Type B pancreatic cell (in vitro differentiated cells): ENCODE measurements around the gene GARIN3. TPM values are rescaled to one million over a fixed set of nuclear protein-coding genes. Genes with fewer than 3 reads are reported as not detected.

ENCODE experiments used
- DNase-seq: peaks from one replicate; pipeline ENCODE4 v3.0.0; 2021; ENCODE audit warnings: mixed read lengths; ENCODE audit not compliant: unreplicated experiment; ENCODE audit errors: extremely low spot score
- H3K27ac Mint-ChIP-seq: 2 replicates; pipeline ENCODE4 v1.8.0; 2021; ENCODE audit warnings: mild to moderate bottlenecking, mixed read lengths
- H3K27me3 Mint-ChIP-seq: 2 replicates; pipeline ENCODE4 v1.8.0; 2021; ENCODE audit warnings: mixed read lengths
- H3K36me3 Mint-ChIP-seq: 2 replicates; pipeline ENCODE4 v1.8.0; 2021; ENCODE audit warnings: mixed read lengths
- H3K4me1 Mint-ChIP-seq: one replicate; pipeline ENCODE4 v1.8.0; 2021; ENCODE audit warnings: mixed read lengths; ENCODE audit not compliant: unreplicated experiment
- H3K4me3 Mint-ChIP-seq: 2 replicates; pipeline ENCODE4 v1.8.0; 2021; ENCODE audit warnings: mild to moderate bottlenecking, mixed read lengths
- H3K9me3 Mint-ChIP-seq: 2 replicates; pipeline ENCODE4 v1.8.0; 2021; ENCODE audit warnings: mixed read lengths
- CTCF ChIP-seq: fragments of 200-600 bp; sonication (generic); conservative IDR thresholded peaks from 2 replicates; pipeline ENCODE4 v1.5.0; 2021; ENCODE audit warnings: antibody characterized with exemption, mild to moderate bottlenecking
- total RNA-seq: library from RNA; stranded (reverse); gene quantifications from 2 replicates; pipeline ENCODE4 v1.2.1, GENCODE V29; 2021; ENCODE audit warnings: low replicate concordance

The GARIN3 gene
- total RNA-seq, 1 donor from 2014 or later, result not detected

DNA sequence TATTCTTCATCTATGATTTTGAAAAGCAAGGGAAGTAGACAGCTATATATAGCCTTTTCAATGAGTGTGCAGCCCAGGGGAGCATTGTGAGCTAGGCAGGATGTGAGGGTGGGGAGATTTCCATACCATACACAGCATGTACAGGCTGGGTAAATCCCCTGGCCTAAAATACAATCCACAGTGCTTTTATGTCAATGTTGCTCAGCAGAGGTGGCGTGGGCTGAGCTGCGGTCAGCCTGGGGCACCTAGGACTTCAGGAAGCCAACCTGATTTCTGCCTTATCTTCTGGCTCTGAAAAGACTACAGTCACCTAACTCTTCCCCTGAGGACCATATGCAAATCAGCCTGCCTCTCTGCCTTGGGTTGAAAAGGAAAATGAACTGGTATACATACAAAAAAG is 6.3 kb upstream of the GARIN3 start:
- Mint-ChIP-seq H3K27me3 (peaks cover 4% of the 10 kb centered on the region), H3K9me3 (no peaks in the 10 kb centered on the region), H3K4me3 (no peak overlapping the region), H3K36me3 (no peaks in the 10 kb centered on the region), H3K4me1 (no peaks in the 10 kb centered on the region), H3K27ac (no peak overlapping the region)
- DNase-seq, result no peak
- no peak for TF ChIP-seq CTCF

DNA sequence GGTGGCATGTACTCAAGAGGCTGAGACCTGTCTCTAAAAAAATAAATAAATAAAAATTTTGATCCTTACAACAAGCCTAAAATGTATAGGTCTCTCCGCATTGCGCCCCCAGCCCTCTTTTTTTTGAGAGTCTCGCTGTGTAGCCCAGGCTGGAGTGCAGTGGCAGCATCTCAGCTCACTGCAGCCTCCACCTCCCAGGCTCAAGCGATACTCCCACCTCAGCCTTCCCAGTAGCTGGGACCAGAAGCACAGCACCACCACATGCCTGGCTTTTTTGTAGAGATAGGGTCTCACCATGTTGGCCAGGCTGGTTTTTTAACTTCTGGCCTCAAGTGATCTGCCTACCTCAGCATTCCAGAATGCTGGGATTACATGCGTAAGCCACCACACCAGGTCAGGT is 2.2 kb upstream of the GARIN3 start:
- peaks cover 6% of the 10 kb centered on the region for H3K27me3 Mint-ChIP-seq
- H3K4me1 Mint-ChIP-seq, result no peaks in the 10 kb centered on the region
- TF ChIP-seq CTCF, result no peak
- no peaks in the 10 kb centered on the region for H3K36me3 Mint-ChIP-seq
- DNase-seq, result no peak
- H3K4me3 Mint-ChIP-seq, result no peak overlapping the region
- no peak overlapping the region for H3K27ac Mint-ChIP-seq
- H3K9me3 Mint-ChIP-seq, result no peaks in the 10 kb centered on the region

GRCh38 chr5:157167214-157167621 is 1.2 kb upstream of the GARIN3 start:
- H3K4me1 Mint-ChIP-seq, result no peaks in the 10 kb centered on the region
- peaks cover 6% of the 10 kb centered on the region for H3K27me3 Mint-ChIP-seq
- no peak for TF ChIP-seq CTCF
- no peaks in the 10 kb centered on the region for H3K36me3 Mint-ChIP-seq
- DNase-seq, result no peak
- no peaks in the 10 kb centered on the region for H3K9me3 Mint-ChIP-seq
- H3K27ac Mint-ChIP-seq, result no peak overlapping the region
- H3K4me3 Mint-ChIP-seq, result no peak overlapping the region

DNA sequence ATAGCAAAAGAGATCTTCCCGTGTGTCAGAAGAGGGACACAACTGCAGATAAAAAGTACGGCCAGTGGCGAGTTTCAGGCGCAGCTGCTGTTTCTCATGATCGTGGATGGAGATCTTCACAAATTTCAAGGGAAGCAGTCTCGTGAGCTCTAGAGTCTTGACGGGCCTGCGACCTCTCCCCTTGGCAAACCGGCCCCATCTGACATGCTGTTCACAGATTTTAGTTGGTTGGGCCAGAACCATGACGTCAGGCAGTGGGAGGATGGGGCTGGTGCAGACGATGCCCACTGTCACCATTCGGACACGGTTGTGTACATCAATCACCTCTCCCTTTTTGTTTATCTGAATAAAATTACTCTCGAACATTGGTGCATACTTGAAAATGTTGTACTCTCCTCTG is 396 bp downstream of the GARIN3 start:
- TF ChIP-seq CTCF, result no peak
- no peaks in the 10 kb centered on the region for H3K4me1 Mint-ChIP-seq
- no peak for DNase-seq
- no peaks in the 10 kb centered on the region for H3K36me3 Mint-ChIP-seq
- peaks cover 6% of the 10 kb centered on the region for H3K27me3 Mint-ChIP-seq
- H3K4me3 Mint-ChIP-seq, result no peak overlapping the region
- H3K9me3 Mint-ChIP-seq, result no peaks in the 10 kb centered on the region
- H3K27ac Mint-ChIP-seq, result no peak overlapping the region

DNA sequence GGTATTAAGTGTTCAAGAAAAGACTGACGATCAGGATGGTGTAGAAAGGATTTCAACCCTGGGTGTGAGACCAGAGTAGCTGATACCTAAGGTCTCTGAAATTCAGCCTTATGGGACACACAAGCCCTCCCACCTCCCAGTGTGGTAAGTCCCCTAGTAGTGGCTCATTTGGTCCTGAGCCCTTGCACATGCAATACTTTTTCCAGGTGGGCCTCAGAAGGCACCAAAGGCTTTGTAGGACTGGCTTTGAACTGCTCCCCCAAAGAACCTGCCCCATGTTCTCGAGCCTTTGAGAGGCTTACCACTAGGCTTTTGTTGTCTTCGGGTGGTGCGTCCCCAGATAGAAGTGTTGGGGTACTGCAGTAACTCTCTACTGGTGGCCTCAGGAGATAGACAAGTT is 803 bp downstream of the GARIN3 start:
- Mint-ChIP-seq H3K4me1 (no peaks in the 10 kb centered on the region), H3K4me3 (no peak overlapping the region), H3K27me3 (peaks cover 6% of the 10 kb centered on the region), H3K9me3 (no peaks in the 10 kb centered on the region), H3K36me3 (no peaks in the 10 kb centered on the region), H3K27ac (no peak overlapping the region)
- no peak for DNase-seq
- no peak for TF ChIP-seq CTCF

DNA sequence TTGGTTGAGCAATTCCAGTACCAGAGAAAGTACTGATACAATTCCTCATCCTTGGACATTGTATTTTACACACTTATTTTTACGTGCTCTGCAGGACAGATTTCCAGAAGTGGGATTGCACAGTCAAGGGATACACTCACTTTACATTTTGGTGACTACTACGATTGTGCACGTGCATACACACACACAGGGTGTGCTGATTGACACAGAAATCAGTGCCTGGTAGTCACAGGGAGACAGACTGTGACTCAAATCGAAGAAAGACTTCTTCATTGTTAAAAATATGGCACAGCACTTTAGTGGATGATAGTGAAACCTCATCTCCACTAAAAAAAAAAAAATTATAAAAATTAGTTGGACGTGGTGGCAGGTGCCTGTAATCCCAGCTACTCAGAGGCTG is 1.5 kb downstream of the GARIN3 start:
- H3K4me1 Mint-ChIP-seq, result no peaks in the 10 kb centered on the region

More for the DNA sequence above, 1.5 kb downstream of the GARIN3 start:
- no peak for DNase-seq
- no peaks in the 10 kb centered on the region for H3K9me3 Mint-ChIP-seq
- H3K27ac Mint-ChIP-seq, result no peak overlapping the region
- peaks cover 6% of the 10 kb centered on the region for H3K27me3 Mint-ChIP-seq
- TF ChIP-seq CTCF, result no peak
- no peaks in the 10 kb centered on the region for H3K36me3 Mint-ChIP-seq
- H3K4me3 Mint-ChIP-seq, result no peak overlapping the region
